ENCODE results near the gene SCN4A. TPM values are rescaled to one million over a fixed set of nuclear protein-coding genes. Genes with fewer than 3 reads are reported as not detected.

SCN4A gene
- total RNA-seq, 1 donor from 2014 or later = 1.8 TPM

GRCh38 chr17:63956296-63956920, 16.3 kb downstream of the SCN4A start:
- Histone ChIP-seq H3K4me3 (no peak overlapping the region), H3K36me3 (no peaks in the 10 kb centered on the region), H3K79me2 (ENCODE audit: low read depth) (no peaks in the 10 kb centered on the region), H3K4me2 (no peak overlapping the region), H3K4me1 (peaks cover 15% of the 10 kb centered on the region), H3K27ac (no peak overlapping the region), H2AFZ (replicated peaks) (no peak overlapping the region), H3K9me3 (ENCODE audit: low read depth) (no peaks in the 10 kb centered on the region), H3F3A (ENCODE audit: low read depth) (peaks cover 14% of the 10 kb centered on the region), H4K20me1 (ENCODE audit: low read depth) (no peaks in the 10 kb centered on the region), H3K27me3 (no peaks in the 10 kb centered on the region), H3K9ac (no peak overlapping the region)
- no peak overlapping the region for H3K4me3 Mint-ChIP-seq
- TF ChIP-seq, protein P1, sequence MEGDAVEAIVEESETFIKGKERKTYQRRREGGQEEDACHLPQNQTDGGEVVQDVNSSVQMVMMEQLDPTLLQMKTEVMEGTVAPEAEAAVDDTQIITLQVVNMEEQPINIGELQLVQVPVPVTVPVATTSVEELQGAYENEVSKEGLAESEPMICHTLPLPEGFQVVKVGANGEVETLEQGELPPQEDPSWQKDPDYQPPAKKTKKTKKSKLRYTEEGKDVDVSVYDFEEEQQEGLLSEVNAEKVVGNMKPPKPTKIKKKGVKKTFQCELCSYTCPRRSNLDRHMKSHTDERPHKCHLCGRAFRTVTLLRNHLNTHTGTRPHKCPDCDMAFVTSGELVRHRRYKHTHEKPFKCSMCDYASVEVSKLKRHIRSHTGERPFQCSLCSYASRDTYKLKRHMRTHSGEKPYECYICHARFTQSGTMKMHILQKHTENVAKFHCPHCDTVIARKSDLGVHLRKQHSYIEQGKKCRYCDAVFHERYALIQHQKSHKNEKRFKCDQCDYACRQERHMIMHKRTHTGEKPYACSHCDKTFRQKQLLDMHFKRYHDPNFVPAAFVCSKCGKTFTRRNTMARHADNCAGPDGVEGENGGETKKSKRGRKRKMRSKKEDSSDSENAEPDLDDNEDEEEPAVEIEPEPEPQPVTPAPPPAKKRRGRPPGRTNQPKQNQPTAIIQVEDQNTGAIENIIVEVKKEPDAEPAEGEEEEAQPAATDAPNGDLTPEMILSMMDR (IDR thresholded peaks at IDR 0.05) = no peak
- TF ChIP-seq EZH2phosphoT487 (IDR thresholded peaks at IDR 0.05) (no peak), EZH2 (IDR thresholded peaks at IDR 0.05) (no peak)
- no peaks in the 10 kb centered on the region for H3K36me3 Mint-ChIP-seq
- H3K4me1 Mint-ChIP-seq = peaks cover 16% of the 10 kb centered on the region
- no peaks in the 10 kb centered on the region for H3K9me3 Mint-ChIP-seq
- no peak for DNase-seq (ENCODE audit: low spot score)
- peak overlapping the region; percentile 83 for H3K27ac Mint-ChIP-seq
- H3K27me3 Mint-ChIP-seq (ENCODE audit: insufficient read depth, low read depth) = peaks cover 6% of the 10 kb centered on the region

GRCh38 chr17:63955791-63956190, 16.9 kb downstream of the SCN4A start:
- Histone ChIP-seq H3F3A (ENCODE audit: low read depth) (peaks cover 10% of the 10 kb centered on the region), H3K79me2 (ENCODE audit: low read depth) (no peaks in the 10 kb centered on the region), H3K27me3 (no peaks in the 10 kb centered on the region), H3K4me3 (no peak overlapping the region), H3K9ac (no peak overlapping the region), H3K4me1 (peaks cover 9% of the 10 kb centered on the region), H3K4me2 (no peak overlapping the region), H4K20me1 (ENCODE audit: low read depth) (no peaks in the 10 kb centered on the region), H3K27ac (no peak overlapping the region), H3K36me3 (no peaks in the 10 kb centered on the region), H2AFZ (replicated peaks) (no peak overlapping the region), H3K9me3 (ENCODE audit: low read depth) (no peaks in the 10 kb centered on the region)
- no peak for DNase-seq (ENCODE audit: low spot score)
- TF ChIP-seq, protein P1 (IDR thresholded peaks at IDR 0.05) = no peak
- TF ChIP-seq EZH2phosphoT487 (IDR thresholded peaks at IDR 0.05) (no peak), EZH2 (IDR thresholded peaks at IDR 0.05) (no peak)
- H3K9me3 Mint-ChIP-seq = no peaks in the 10 kb centered on the region
- H3K27ac Mint-ChIP-seq = no peak overlapping the region
- no peak overlapping the region for H3K4me3 Mint-ChIP-seq
- H3K27me3 Mint-ChIP-seq (ENCODE audit: insufficient read depth, low read depth) = peaks cover 5% of the 10 kb centered on the region
- H3K4me1 Mint-ChIP-seq = peaks cover 17% of the 10 kb centered on the region
- no peaks in the 10 kb centered on the region for H3K36me3 Mint-ChIP-seq

DNA sequence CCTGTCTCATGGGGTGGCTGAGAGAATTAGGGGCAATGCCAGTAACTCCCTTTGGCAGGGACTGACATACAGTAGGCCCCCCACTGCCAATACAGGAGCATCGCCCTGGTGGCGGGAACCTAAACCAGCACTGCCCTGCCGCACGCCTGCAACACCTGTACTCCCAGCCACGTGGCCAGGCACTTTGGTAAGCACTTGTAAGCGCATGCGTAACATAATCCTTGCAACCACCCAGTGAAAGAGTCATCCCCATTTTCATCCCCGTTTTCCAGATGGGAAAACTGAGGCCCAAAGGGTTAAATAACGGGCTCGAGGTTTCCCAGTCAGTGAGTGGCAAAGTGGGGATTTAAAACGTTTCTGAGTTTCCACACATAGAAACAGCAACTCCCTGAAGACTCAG, 17.5 kb downstream of the SCN4A start:
- no peaks in the 10 kb centered on the region for H3K9me3 ChIP-seq (ENCODE audit: low read depth)
- TF ChIP-seq, protein P1 (IDR thresholded peaks at IDR 0.05) = no peak
- no peak for TF ChIP-seq EZH2 (IDR thresholded peaks at IDR 0.05)
- no peaks in the 10 kb centered on the region for H4K20me1 ChIP-seq (ENCODE audit: low read depth)
- peaks cover 4% of the 10 kb centered on the region for H3K4me1 ChIP-seq
- H3F3A ChIP-seq (ENCODE audit: low read depth) = peaks cover 4% of the 10 kb centered on the region
- Mint-ChIP-seq H3K27me3 (ENCODE audit: insufficient read depth, low read depth) (peaks cover 4% of the 10 kb centered on the region), H3K27ac (no peak overlapping the region), H3K9me3 (no peaks in the 10 kb centered on the region), H3K4me3 (peak overlapping the region; percentile 30), H3K4me1 (peaks cover 18% of the 10 kb centered on the region), H3K36me3 (no peaks in the 10 kb centered on the region)
- H3K4me2 ChIP-seq = no peak overlapping the region
- no peak overlapping the region for H3K27ac ChIP-seq
- H2AFZ ChIP-seq (replicated peaks) = no peak overlapping the region
- H3K4me3 ChIP-seq = no peak overlapping the region
- H3K79me2 ChIP-seq (ENCODE audit: low read depth) = no peaks in the 10 kb centered on the region
- H3K27me3 ChIP-seq = no peaks in the 10 kb centered on the region
- no peak for DNase-seq (ENCODE audit: low spot score)
- H3K9ac ChIP-seq = no peak overlapping the region
- no peaks in the 10 kb centered on the region for H3K36me3 ChIP-seq

Measured in neural progenitor cell (in vitro differentiated cells).